K562 (cell line): ENCODE data around the gene TMED8. TPM values are rescaled to one million over a fixed set of nuclear protein-coding genes. Genes with fewer than 3 reads are reported as not detected.

Experiments
- BHLHE40 ChIP-seq: IDR thresholded peaks from 2 replicates; pipeline ENCODE4 v1.6.1; 2011; ENCODE audit warnings: low read length, improper control_type of control experiment
- ELF4 ChIP-seq: fragments of 450-650 bp; formaldehyde crosslinking; IDR thresholded peaks from 2 replicates; pipeline ENCODE4 v1.4.0; 2022; ENCODE audit warnings: missing genetic modification characterization
- ETV1 ChIP-seq: fragments of 450-650 bp; conservative IDR thresholded peaks from 2 replicates; pipeline ENCODE4 v1.6.1; 2016; ENCODE audit warnings: missing genetic modification characterization, control low read depth, low read depth, missing compliant biosample characterization
- FOS ChIP-seq: IDR thresholded peaks from 3 replicates; pipeline ENCODE4 v1.6.1; 2011; ENCODE audit not compliant: insufficient read length; ENCODE audit errors: extremely low read depth
- HDAC1 ChIP-seq, 2 experiments: fragments of 450-650 bp; IDR thresholded peaks; 2 replicates each; pipeline ENCODE4 v1.6.1; 2016 to 2017; ENCODE audit warnings: inconsistent platforms in 1 of 2, mild to moderate bottlenecking in 1 of 2, moderate library complexity in 1 of 2
- HIVEP1 ChIP-seq: fragments of 250-450 bp; sonication (Bioruptor Pico); IDR thresholded peaks from 2 replicates; pipeline ENCODE4 v1.4.0; 2020; ENCODE audit warnings: mild to moderate bottlenecking
- KDM2B ChIP-seq: fragments of 250-450 bp; sonication (Bioruptor Pico); IDR thresholded peaks from 2 replicates; pipeline ENCODE4 v1.8.0; 2021; ENCODE audit warnings: mild to moderate bottlenecking, moderate library complexity
- MYBL2 ChIP-seq, 2 experiments: fragments of 450-650 bp in 1 of 2; sonication (generic) in 1 of 2; formaldehyde crosslinking in 1 of 2; IDR thresholded peaks; 2 replicates each; pipeline versions ENCODE4 v1.6.1 to v1.8.1; 2017 to 2022; ENCODE audit warnings: borderline replicate concordance in 1 of 2, inconsistent platforms in 1 of 2, low read depth in 1 of 2, mild to moderate bottlenecking in 1 of 2, missing genetic modification reagents in 1 of 2, moderate library complexity in 1 of 2
- NKRF ChIP-seq: fragments of 450-650 bp; IDR thresholded peaks from 2 replicates; pipeline ENCODE4 v1.6.1; 2016; ENCODE audit warnings: borderline replicate concordance
- NR4A1 ChIP-seq, 2 experiments: fragments of 250-450 bp in 1 of 2; fragments of 450-650 bp in 1 of 2; sonication (Bioruptor Pico) in 1 of 2; IDR thresholded peaks; 2 replicates each; pipeline versions ENCODE4 v1.4.0 to v1.6.1; 2016 to 2020; ENCODE audit warnings: mild to moderate bottlenecking in 2 of 2, missing compliant biosample characterization in 1 of 2, missing genetic modification characterization in 1 of 2, moderate library complexity in 1 of 2
- RBBP5 ChIP-seq: fragments of 200-600 bp; sonication (generic); IDR thresholded peaks from 2 replicates; pipeline ENCODE4 v1.6.1; 2012; ENCODE audit warnings: borderline replicate concordance, mild to moderate bottlenecking, low read length, control low read depth, inconsistent platforms; ENCODE audit not compliant: insufficient read depth, poor library complexity, severe bottlenecking
- SAP30 ChIP-seq: fragments of 200-600 bp; sonication (generic); IDR thresholded peaks from 2 replicates; pipeline ENCODE4 v1.6.1; 2012; ENCODE audit warnings: borderline replicate concordance, low read depth, mild to moderate bottlenecking, moderate library complexity, low read length, control low read depth, inconsistent platforms; ENCODE audit not compliant: insufficient read depth, poor library complexity, severe bottlenecking
- SMAD4 ChIP-seq: fragments of 250-450 bp; sonication (Bioruptor Pico); conservative IDR thresholded peaks from 2 replicates; pipeline ENCODE4 v1.8.0; 2021; ENCODE audit warnings: inconsistent platforms, mild to moderate bottlenecking, moderate library complexity
- SP2 ChIP-seq: IDR thresholded peaks from 2 replicates; pipeline ENCODE4 v1.6.1; 2011; ENCODE audit warnings: mild to moderate bottlenecking, low read depth, low read length, moderate library complexity; ENCODE audit not compliant: poor library complexity, severe bottlenecking; ENCODE audit errors: extremely low read depth
- SREBF2 ChIP-seq: sonication (generic); formaldehyde crosslinking; IDR thresholded peaks from 2 replicates; pipeline ENCODE4 v1.4.0; 2020; ENCODE audit warnings: mild to moderate bottlenecking, missing genetic modification reagents
- STAT5B ChIP-seq: fragments of 250-450 bp; sonication (Bioruptor Pico); IDR thresholded peaks from 2 replicates; pipeline ENCODE4 v1.8.0; 2021; ENCODE audit warnings: mild to moderate bottlenecking, inconsistent platforms
- TAF15 ChIP-seq: fragments of 200-400 bp; formaldehyde crosslinking; IDR thresholded peaks from 2 replicates; pipeline ENCODE4 v1.6.1; 2017; ENCODE audit warnings: mild to moderate bottlenecking, low read depth, low read length, moderate library complexity
- YY1 ChIP-seq, 3 experiments: IDR thresholded peaks; 2 replicates each; pipeline ENCODE4 v1.6.1; 2011; ENCODE audit warnings: low read length in 2 of 3, mild to moderate bottlenecking in 2 of 3, moderate library complexity in 2 of 3, borderline replicate concordance in 1 of 3, control low read depth in 1 of 3, low read depth in 1 of 3; ENCODE audit not compliant: insufficient read depth in 3 of 3, insufficient replicate concordance in 2 of 3, control insufficient read depth in 1 of 3, insufficient read length in 1 of 3; ENCODE audit errors: extremely low read depth in 1 of 3
- ZC3H4 ChIP-seq: sonication (generic); formaldehyde crosslinking; IDR thresholded peaks from 2 replicates; pipeline ENCODE4 v1.9.0; 2021; ENCODE audit warnings: missing genetic modification reagents, borderline replicate concordance
- ZNF263 ChIP-seq: sonication (generic); formaldehyde crosslinking; IDR thresholded peaks from 2 replicates; pipeline ENCODE4 v1.8.0; 2022; ENCODE audit warnings: mild to moderate bottlenecking, missing genetic modification reagents, borderline replicate concordance
- ZNF444 ChIP-seq: fragments of 250-450 bp; sonication (Bioruptor Pico); IDR thresholded peaks from 2 replicates; pipeline ENCODE4 v1.4.0; 2020; ENCODE audit warnings: mild to moderate bottlenecking, moderate library complexity
- ZNF551 ChIP-seq: fragments of 250-450 bp; sonication (Bioruptor Pico); IDR thresholded peaks from 2 replicates; pipeline ENCODE4 v1.5.0; 2021; ENCODE audit warnings: mild to moderate bottlenecking, moderate library complexity
- ZNF668 ChIP-seq: fragments of 250-450 bp; sonication (Bioruptor Pico); IDR thresholded peaks from 2 replicates; pipeline ENCODE4 v1.8.0; 2022; ENCODE audit warnings: mild to moderate bottlenecking, inconsistent platforms
- ZSCAN32 ChIP-seq: fragments of 450-650 bp; formaldehyde crosslinking; IDR thresholded peaks from 2 replicates; pipeline ENCODE4 v1.4.0; 2020; ENCODE audit warnings: mild to moderate bottlenecking, moderate library complexity
- polyA plus RNA-seq, 8 experiments: library from polyadenylated mRNA; depleted of rRNA in 4 of 8; stranded (reverse) in 5 of 8; unstranded in 3 of 8; fragments of >200 nt; fragmentation: Nextera tagmentation in 2 of 8; fragmentation: Illumina TruSeq in 1 of 8; extraction: Ambion mirVana in 2 of 8; extraction: Trizol in 1 of 8; gene quantifications; 2 replicates each; pipeline versions ENCODE4 v1.2.1 to v1.2.3, GENCODE V29; 2011 to 2014; ENCODE audit warnings: inconsistent platforms in 1 of 8, missing spikeins in 1 of 8
- total RNA-seq, 7 experiments: library from RNA; depleted of rRNA in 6 of 7; stranded (reverse); fragments of >200 nt in 6 of 7; fragmentation: Illumina TruSeq in 2 of 7; extraction: Trizol in 2 of 7; gene quantifications; 2 replicates each; pipeline versions ENCODE4 v1.2.1 to v1.2.3, GENCODE V29; 2011 to 2021; ENCODE audit warnings: low replicate concordance in 1 of 7

Gene TMED8
- total and polyA plus RNA-seq, 9 of the 15 experiments (the other 6 are each of a cell fraction or from before 2014, with no cell fraction given) = 3.3 to 17.4 (median 12.0) TPM

GRCh38 chr14:77320238-77320935 is 56.5 kb downstream of the TMED8 start, which contains the start of gene POMT2 (continued):
- TF ChIP-seq ZSCAN32 (CRISPR knock-in tag) (no peak), ZC3H4 (CRISPR knock-in tag) (no peak), ETV1 (no peak), ELF4 (no peak), TAF15 (no peak), NKRF (peak; percentile 74; the same call in 1 of the 2 replicates), YY1 (IDR thresholded peaks at IDR 0.05; ENCODE audit: borderline replicate concordance in 1 of 3, control insufficient read depth in 1 of 3, extremely low read depth in 1 of 3, insufficient read depth in 3 of 3, insufficient read length in 1 of 3, insufficient replicate concordance in 2 of 3, low read depth in 1 of 3, low read length in 2 of 3) (peak in 2 of 3 experiments; percentile 21 to 60), ZNF668 (no peak), SMAD4 (CRISPR knock-in tag) (peak; percentile 65), STAT5B (CRISPR knock-in tag) (no peak), SAP30 (peak; percentile 70), NR4A1 (CRISPR knock-in tag; IDR thresholded peaks at IDR 0.05) (no peak), NR4A1 (tag; IDR thresholded peaks at IDR 0.05) (no peak), BHLHE40 (no peak), ZNF444 (no peak), HIVEP1 (CRISPR knock-in tag) (no peak), ZNF551 (no peak), KDM2B (CRISPR knock-in tag) (0 out of 2 replicates have a peak, but pooled peaks have one; percentile 36), RBBP5 (peak; percentile 72), SP2 (peak; percentile 45), ZNF263 (CRISPR knock-in tag) (no peak), MYBL2 (IDR thresholded peaks at IDR 0.05; ENCODE audit: low read depth) (no peak), MYBL2 (CRISPR knock-in tag; IDR thresholded peaks at IDR 0.05; ENCODE audit: borderline replicate concordance) (no peak), HDAC1 (IDR thresholded peaks at IDR 0.05) (peak in 1 of 2 experiments; percentile 79; a peak in 2 of 4 replicates), FOS (no peak), SREBF2 (CRISPR knock-in tag) (no peak)
